ENCODE measurements around the gene PFAS. TPM values are rescaled to one million over a fixed set of nuclear protein-coding genes. Genes with fewer than 3 reads are reported as not detected.
A peak's percentile ranks its signal among the peaks of the same experiment; 100 is the strongest.

Gene PFAS
- total and polyA plus RNA-seq, 2 experiments from 2014 or later = 96.1 to 168 TPM

DNA sequence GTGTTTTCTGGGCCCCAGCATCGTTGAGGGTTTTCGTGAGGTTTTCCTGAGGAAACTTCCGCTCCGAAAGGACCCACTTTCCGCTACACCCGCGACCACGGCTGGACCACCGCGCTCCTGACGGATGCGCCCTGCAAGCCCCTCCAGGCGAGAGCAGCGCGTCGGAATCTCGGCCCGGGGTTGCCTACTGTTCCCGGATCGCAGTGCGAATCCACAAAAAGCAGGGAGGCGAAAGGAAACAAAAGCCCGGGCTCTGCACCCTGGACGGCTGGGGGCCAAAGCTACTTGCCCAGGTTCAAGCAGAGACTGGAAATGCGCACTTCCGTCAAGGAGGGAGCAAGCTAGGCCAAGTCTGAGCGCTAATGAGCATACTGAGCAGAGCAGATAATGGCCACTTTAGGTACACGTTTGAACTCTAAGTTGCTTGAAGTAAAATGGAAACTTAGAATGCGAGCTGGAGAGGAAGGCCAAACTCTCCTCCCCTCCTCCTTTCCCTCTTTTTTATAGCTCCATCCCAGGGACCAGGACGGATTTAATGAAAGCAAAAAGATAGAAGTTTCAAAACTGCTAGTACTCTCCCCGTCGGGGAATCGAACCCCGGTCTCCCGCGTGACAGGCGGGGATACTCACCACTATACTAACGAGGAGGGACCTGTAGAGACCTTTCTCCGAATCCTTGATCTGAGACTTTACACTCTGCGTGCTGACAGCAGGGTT, 27.3 kb upstream of the PFAS start (continued):
- TF ChIP-seq, protein P1, sequence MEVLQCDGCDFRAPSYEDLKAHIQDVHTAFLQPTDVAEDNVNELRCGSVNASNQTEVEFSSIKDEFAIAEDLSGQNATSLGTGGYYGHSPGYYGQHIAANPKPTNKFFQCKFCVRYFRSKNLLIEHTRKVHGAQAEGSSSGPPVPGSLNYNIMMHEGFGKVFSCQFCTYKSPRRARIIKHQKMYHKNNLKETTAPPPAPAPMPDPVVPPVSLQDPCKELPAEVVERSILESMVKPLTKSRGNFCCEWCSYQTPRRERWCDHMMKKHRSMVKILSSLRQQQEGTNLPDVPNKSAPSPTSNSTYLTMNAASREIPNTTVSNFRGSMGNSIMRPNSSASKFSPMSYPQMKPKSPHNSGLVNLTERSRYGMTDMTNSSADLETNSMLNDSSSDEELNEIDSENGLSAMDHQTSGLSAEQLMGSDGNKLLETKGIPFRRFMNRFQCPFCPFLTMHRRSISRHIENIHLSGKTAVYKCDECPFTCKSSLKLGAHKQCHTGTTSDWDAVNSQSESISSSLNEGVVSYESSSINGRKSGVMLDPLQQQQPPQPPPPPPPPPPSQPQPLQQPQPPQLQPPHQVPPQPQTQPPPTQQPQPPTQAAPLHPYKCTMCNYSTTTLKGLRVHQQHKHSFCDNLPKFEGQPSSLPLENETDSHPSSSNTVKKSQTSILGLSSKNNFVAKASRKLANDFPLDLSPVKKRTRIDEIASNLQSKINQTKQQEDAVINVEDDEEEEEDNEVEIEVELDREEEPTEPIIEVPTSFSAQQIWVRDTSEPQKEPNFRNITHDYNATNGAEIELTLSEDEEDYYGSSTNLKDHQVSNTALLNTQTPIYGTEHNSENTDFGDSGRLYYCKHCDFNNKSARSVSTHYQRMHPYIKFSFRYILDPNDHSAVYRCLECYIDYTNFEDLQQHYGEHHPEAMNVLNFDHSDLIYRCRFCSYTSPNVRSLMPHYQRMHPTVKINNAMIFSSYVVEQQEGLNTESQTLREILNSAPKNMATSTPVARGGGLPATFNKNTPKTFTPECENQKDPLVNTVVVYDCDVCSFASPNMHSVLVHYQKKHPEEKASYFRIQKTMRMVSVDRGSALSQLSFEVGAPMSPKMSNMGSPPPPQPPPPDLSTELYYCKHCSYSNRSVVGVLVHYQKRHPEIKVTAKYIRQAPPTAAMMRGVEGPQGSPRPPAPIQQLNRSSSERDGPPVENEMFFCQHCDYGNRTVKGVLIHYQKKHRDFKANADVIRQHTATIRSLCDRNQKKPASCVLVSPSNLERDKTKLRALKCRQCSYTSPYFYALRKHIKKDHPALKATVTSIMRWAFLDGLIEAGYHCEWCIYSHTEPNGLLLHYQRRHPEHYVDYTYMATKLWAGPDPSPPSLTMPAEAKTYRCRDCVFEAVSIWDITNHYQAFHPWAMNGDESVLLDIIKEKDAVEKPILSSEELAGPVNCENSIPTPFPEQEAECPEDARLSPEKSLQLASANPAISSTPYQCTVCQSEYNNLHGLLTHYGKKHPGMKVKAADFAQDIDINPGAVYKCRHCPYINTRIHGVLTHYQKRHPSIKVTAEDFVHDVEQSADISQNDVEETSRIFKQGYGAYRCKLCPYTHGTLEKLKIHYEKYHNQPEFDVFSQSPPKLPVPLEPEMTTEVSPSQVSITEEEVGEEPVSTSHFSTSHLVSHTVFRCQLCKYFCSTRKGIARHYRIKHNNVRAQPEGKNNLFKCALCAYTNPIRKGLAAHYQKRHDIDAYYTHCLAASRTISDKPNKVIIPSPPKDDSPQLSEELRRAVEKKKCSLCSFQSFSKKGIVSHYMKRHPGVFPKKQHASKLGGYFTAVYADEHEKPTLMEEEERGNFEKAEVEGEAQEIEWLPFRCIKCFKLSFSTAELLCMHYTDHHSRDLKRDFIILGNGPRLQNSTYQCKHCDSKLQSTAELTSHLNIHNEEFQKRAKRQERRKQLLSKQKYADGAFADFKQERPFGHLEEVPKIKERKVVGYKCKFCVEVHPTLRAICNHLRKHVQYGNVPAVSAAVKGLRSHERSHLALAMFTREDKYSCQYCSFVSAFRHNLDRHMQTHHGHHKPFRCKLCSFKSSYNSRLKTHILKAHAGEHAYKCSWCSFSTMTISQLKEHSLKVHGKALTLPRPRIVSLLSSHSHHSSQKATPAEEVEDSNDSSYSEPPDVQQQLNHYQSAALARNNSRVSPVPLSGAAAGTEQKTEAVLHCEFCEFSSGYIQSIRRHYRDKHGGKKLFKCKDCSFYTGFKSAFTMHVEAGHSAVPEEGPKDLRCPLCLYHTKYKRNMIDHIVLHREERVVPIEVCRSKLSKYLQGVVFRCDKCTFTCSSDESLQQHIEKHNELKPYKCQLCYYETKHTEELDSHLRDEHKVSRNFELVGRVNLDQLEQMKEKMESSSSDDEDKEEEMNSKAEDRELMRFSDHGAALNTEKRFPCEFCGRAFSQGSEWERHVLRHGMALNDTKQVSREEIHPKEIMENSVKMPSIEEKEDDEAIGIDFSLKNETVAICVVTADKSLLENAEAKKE (CRISPR knock-in tag; IDR thresholded peaks at IDR 0.05) = no peak
- TF ChIP-seq ZNF114 (CRISPR knock-in tag; IDR thresholded peaks at IDR 0.05) = no peak
- no peak for TF ChIP-seq NANOG (IDR thresholded peaks at IDR 0.05; ENCODE audit: borderline replicate concordance)
- TF ChIP-seq CREB1 (CRISPR knock-in tag; IDR thresholded peaks at IDR 0.05; ENCODE audit: low read depth) = peak; percentile 35; the same call in 1 of the 2 replicates

DNA sequence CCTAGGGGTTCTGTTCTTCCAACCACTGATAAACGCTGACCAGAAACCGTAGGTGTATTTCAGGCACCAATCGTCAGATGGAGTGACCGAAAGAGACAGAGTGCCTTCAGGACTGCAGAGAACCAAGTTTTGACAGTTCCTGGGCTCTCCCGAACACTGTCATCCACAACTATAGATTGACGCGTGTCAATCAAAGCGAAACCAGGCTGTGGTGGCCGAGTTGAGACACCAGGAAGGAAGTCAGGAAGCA, 26.8 kb upstream of the PFAS start:
- Histone ChIP-seq H3K36me3 (ENCODE audit: insufficient read depth) (no peaks in the 10 kb centered on the region), H3K27ac (ENCODE audit: low read depth) (peak overlapping the region; percentile 27; the same call in 1 of the 2 replicates), H3K9me2 (ENCODE audit: insufficient read depth) (no peaks in the 10 kb centered on the region), H3F3A (replicated peaks; ENCODE audit: low read depth) (peaks cover 31% of the 10 kb centered on the region), H2AFZ (no peak overlapping the region), H4K20me1 (replicated peaks; ENCODE audit: insufficient read depth) (no peaks in the 10 kb centered on the region), H3K4me3 (peak overlapping the region; percentile 81), H3K4me1 (ENCODE audit: insufficient read depth) (peaks cover under 1% of the 10 kb centered on the region; the same call in 1 of the 2 replicates), H3K27me3 (ENCODE audit: insufficient read depth) (no peaks in the 10 kb centered on the region), H3K79me2 (replicated peaks; ENCODE audit: insufficient read depth) (no peaks in the 10 kb centered on the region), H3K4me2 (peak overlapping the region; percentile 92)
- Mint-ChIP-seq H3K27me3 (ENCODE audit: insufficient read depth, low read depth, poor library complexity) (peaks cover 61% of the 10 kb centered on the region), H3K4me1 (peaks cover 8% of the 10 kb centered on the region), H3K27ac (peak overlapping the region; percentile 99), H3K9me3 (peaks cover 34% of the 10 kb centered on the region), H3K4me3 (peak overlapping the region; percentile 95), H3K36me3 (ENCODE audit: low read depth) (peaks cover 21% of the 10 kb centered on the region)
- DNase-seq (ENCODE audit: low spot score) = no peak
- peak; percentile 1; the same call in 1 of the 3 replicates for ATAC-seq
- no peak for TF ChIP-seq ZNF331 (CRISPR knock-in tag; IDR thresholded peaks at IDR 0.05; ENCODE audit: low read depth)

Data from GM23338 (cell line).